Hair follicular keratinocyte (primary cell): ENCODE measurements around the gene BAZ2A. TPM values are rescaled to one million over a fixed set of nuclear protein-coding genes. Genes with fewer than 3 reads are reported as not detected.

Experiments
- total RNA-seq: library from RNA; depleted of rRNA; stranded (reverse); fragments of >200 nt; gene quantifications from 2 replicates; pipeline ENCODE4 v1.2.3, GENCODE V29; 2015

The BAZ2A gene
- 27.8 and 50.8 TPM in 2 replicates for total RNA-seq

GRCh38 chr12:56630180-56630632 lies at the start of gene BAZ2A:
BAZ2A (minus strand) TSS chr12:56630326; CDS start chr12:56617530, 12,796 bp downstream.

GRCh38 chr12:56645717-56646446 lies 15.8 kb upstream of the BAZ2A start, which contains the start of gene ATP5F1B:
ATP5F1B (minus strand) TSS chr12:56645984; CDS start chr12:56645963, 21 bp downstream.

Other genes with a start within 250 kb of the BAZ2A start
- gene TIMELESS, start 180.9 kb downstream of the BAZ2A start, total RNA-seq, result 9.2 and 23.6 TPM in 2 replicates
- gene MIP, start 175.7 kb downstream of the BAZ2A start, total RNA-seq, result not detected in 2 replicates
- gene SPRYD4, start 161.7 kb downstream of the BAZ2A start, total RNA-seq, result 1.1 and 1.7 TPM in 2 replicates
- 0.86 and 2.1 TPM in 2 replicates for gene GLS2, start 142.2 kb downstream of the BAZ2A start, total RNA-seq
- gene RBMS2, start 108.5 kb downstream of the BAZ2A start, total RNA-seq, result 16.9 and 18.7 TPM in 2 replicates
- 475 and 702 TPM in 2 replicates for gene ATP5F1B, start 15.7 kb upstream of the BAZ2A start, total RNA-seq
- 74.3 and 126 TPM in 2 replicates for gene PTGES3, start 58.0 kb upstream of the BAZ2A start, total RNA-seq
- 1,247 and 1,341 TPM in 2 replicates for gene NACA, start 95.0 kb upstream of the BAZ2A start, total RNA-seq
- 12.1 and 20.8 TPM in 2 replicates for gene PRIM1, start 122.0 kb upstream of the BAZ2A start, total RNA-seq
- 0.31 and 1.3 TPM in 2 replicates for gene HSD17B6, start 133.0 kb upstream of the BAZ2A start, total RNA-seq